HG03521 (cell line): ENCODE data around the gene MACO1.

Experiments used
- ATAC-seq: cut with Tn5 transposase; IDR thresholded peaks from one replicate; pipeline ENCODE4 v1.9.1; 2021; ENCODE audit warnings: mild to moderate bottlenecking, moderate library complexity; ENCODE audit not compliant: unreplicated experiment

The MACO1 gene

GRCh38 chr1:25519624-25520023, 88.9 kb downstream of the MACO1 start:
- no peak for ATAC-seq

DNA sequence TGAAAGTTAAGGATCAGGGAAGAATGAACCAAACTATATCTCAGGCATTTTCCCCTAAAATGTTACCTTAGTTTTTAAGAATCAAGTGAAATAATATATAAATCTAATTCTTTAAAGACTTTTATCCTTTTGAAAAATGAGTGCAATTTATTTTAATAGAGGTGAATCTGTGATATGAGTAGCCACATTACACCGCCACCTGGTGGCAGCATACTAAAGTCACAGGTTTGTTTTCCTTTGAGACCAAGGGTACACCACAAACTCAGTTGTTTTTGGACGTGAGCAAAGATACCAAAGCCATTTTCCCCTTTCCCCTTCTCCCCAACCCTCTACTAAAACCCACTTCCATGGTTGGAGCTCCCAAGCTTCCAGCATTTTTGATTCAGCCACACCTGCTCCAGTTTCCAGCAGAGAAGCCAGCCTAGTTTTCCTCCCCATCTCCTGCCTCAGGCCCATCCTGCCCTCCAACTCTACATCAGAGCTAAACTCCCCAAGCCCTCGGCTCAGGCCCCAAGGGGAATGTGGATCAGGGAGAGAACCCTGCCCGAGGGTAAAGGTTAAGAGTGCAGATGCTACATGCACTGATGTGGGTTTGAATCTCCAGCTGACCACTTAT, 89.9 kb downstream of the MACO1 start:
- ATAC-seq, result no peak

DNA sequence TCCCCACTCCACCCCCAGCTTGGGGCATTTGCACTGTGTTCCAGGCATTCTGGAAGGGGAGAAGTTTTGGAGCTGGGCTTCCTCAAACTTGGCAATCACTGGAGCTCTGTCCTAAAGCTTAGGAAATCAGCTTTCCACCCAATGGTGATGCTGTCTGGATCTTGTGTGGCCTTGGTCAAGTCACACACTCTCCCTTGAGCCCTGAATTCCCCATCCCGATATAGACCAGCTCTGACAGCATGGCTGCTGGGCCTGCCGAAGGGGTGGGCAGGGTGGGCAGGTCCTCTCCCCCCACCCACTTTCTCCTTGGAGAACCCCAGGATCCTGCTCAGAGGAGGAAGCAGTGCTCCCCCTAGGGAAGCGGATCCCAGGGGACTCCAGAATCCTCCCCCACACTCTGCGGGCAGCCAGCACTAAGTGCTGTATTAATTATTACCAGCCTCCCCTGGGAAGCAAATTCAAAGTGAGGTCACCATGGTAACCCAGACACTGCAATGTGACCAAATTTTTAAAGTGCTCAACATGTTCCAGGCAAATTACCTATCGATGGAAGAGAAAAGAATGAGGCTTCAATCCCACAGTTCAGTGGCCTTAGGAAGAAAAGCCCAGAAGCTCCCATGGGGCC, 91.4 kb downstream of the MACO1 start:
- ATAC-seq, result no peak

DNA sequence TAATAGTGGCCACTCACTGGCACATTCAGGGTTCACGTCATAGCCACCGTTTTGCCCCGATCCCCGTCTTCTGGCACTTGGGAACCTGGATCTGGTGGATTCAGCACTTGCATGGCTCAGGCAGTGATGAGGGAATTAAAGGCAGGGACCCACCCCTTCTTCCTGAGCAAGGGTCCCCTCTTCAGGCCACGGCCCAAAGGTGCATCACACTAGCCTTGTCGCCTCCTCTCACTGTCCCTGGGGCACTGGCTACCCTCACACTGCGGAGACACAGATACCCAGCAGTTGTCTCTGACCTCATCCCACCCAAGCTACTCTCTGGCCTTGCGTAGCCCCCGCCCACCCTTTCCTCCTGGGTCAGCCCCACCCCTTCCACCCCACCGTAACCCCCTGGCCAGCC, 92.8 kb downstream of the MACO1 start:
- no peak for ATAC-seq

GRCh38 chr1:25524568-25525360, 94.1 kb downstream of the MACO1 start:
- ATAC-seq, result no peak

DNA sequence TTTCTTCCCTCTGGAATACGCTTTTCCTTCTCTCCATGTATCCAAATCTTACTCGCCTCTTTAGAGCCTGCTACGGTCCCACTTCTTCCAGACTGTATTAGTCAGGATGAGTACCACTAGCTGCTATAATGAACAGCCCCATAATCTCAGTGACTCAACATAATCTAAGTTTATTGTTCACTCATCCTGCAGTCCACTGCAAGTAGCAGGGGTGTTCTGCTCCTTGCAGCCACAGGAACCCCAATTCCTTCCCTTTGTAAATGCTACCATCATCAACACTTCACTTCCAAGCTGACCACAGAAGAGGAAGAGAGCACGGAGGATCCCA, 94.6 kb downstream of the MACO1 start:
- ATAC-seq, result no peak

DNA sequence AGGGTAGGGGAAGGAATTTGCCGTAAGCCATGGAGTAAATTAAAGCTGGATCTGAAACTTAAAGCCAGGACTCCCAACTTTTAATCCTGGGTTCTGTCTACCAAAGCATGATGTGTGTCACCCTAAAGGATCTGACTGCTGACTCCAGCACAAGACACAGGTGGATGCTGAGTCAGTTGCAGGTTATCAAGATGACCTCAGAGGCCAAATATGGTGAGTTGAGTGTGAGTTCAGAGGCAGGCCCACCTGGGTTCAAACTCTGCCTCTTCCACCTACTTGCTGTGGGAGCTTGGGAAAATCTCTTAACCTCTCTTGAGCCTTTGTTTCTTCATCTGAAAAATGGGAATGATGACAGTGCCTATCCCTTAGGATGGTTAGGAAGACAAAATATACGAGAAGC, 96.1 kb downstream of the MACO1 start:
- ATAC-seq, result no peak

DNA sequence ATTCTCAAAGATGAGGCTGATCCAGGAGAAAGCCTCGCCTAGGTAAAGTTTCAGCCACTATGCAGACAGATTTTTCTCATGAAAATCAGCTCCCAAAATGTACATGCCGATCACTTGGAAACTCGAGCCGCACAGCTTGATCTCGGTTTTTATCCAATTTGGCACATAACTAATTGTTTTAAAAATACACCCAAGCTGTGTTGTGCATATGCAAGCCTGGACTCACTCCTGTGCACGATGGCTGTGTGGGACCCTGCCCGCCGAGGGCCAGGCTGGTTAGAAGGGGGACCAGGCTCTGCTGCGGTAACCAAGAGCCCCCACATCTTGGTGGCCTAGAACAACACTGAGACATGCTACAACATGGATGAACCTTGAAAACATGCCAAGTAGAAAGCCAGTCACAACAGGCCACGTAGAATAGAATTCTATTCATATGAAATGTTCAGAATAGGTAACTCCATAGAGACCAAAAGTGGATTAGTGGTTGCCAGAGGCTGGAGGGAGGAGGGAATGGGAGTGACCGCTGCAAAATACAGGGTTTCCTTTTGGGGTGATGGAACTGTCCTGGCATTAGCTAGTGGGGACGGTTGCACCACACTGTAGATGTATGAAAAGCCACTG, 96.6 kb downstream of the MACO1 start:
- no peak for ATAC-seq

GRCh38 chr1:25527946-25528595, 97.4 kb downstream of the MACO1 start:
- ATAC-seq, result no peak

DNA sequence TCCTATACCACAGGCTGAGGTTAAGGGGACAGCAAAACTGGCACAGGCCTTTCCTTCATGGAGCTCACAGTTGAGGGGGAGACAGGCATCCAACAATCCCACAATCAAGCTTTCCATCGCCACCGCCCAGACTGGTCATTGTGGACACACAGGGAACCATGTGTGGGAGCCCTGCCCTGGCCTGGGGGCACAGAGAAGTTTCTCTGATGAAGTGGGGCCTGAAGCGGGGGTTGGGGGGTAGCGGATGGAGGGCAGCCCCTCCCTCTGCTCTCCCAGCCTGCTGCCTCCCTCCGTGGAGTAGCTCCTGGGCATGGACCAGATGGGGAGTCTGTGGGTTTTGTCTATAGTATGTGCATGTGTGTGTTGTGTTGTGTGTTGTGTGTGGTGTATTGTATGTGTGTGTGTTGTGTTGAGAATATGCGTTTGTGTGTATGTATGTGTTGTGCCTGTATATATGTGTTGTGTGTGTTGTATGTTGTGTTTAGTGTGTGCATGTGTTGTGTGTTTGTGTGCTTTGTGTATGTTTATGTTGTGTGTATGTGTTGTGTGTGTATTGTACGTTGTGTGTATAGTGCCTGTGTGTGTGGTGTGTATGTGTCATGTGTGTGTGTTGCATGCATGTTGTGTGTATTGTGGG, 98.3 kb downstream of the MACO1 start:
- ATAC-seq, result no peak

DNA sequence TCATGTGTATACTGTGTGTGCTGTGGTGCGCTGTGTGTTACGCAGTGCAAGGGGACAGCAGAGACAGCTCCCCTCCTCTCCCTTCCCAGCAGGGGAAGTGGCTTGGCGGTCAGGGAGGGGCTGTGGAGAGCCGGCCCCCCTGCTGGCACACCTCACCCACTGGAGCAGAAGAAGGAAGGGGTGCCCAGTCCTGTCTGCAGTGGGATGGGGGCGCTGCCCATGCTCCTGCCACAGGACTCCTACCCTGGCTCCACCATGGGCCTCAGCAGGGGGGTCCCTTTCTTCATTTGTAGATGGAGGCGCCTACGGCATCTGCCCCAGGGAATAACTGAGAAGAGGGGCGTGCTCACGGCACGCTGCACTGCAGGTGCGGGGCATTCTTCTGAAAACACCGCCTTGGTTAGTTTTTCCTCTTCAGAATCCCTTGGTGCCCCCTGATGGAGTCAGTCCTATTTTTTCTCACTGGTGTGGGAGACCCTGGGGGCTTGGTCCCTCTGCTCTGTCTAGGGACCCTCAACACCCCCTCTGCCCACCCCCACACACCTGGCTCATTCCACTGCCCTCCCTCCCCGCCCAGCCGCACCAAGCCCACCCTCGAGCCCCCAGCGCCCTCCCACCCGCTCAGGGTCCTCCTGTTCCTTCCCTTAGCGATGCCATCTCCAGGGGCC, 99.0 kb downstream of the MACO1 start:
- ATAC-seq, result no peak

- no peak for ATAC-seq
These were observed 99.7 kb downstream of the MACO1 start for GRCh38 chr1:25530186-25531081.

DNA sequence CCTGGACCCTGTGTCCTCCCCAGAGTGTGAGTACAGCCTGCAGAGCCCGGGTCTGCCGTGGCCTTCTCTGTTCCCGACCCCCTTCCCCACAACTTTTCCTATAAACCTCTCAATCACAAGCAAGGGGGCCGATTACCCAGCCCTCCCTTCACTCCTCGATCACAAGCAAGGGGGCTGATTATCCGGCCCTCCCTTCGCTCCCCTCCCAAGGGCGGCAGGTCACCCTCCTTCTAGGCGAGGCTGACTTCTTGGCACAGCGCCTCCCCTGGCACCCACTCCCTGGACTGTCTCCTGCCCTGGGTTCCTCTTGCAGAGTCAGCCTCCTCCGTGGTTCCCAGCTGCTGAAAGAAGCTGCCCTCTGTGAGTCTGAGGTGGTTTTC, 100.4 kb downstream of the MACO1 start:
- ATAC-seq, result no peak

DNA sequence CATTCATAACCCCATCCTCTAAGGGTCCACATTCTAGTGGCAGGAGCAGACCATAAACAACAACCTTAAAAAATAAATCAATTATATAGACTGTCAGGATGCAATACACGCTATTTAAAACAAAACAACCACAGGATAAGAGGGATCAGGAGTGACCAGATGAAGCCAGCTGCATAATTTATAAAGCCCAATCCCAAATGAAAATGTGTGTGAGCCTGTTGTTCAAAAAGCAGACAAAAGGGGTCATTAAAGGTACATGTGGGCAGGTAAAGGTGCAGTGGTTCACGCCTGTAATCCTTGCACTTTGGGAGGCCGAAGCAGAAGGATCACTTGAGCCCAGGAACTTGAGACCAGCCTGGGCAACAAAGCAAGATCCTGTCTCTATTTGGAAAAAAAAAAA, 102.3 kb downstream of the MACO1 start:
- ATAC-seq, result no peak

DNA sequence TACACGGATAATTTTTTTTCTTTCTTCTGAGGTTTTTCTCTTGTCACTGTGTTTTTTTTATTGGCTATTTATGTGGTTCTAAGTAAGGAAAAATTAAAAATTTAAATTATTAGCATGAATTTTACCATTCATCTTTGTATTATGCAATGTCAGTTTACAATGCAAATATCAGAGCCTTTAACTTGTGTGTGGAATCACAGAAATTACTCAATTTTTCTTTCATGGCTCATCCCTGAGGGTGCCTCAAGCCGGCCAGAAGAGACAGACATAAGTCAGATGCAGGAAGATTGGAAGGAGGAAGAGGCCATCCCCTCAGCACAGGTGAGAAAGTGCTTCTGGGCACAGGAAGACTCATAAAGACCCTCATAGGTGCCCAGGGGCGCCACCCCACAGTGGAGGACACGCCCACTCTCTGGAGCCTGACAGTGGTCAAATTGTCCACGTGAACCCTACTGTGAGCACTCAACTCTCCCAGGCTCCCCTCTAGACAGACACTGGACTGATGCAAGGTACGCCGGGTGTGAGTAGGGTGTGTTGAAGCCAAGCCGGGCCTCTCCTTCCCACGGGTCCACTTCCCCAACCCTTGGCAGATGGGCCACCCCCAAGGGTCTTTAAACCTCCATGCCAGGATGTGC, 103.2 kb downstream of the MACO1 start:
- ATAC-seq, result no peak

DNA sequence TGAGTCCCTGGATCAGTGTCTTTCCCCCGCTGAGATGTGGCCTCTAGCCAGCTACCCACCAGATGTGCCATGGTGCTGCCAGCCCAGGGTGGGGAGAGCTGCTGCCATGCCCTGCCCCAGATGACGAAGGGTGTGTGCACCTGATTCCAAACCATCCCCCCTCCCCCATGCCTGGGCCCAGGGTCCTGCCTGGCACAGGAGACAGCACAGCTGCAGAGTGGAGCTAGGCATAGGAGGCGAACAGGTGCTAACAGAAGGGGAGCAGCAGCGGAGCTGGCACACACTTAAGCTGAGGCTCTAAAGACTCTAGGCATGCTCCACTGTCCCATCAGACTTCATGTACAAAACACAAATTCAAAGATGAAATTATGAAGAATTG, 103.7 kb downstream of the MACO1 start:
- no peak for ATAC-seq

DNA sequence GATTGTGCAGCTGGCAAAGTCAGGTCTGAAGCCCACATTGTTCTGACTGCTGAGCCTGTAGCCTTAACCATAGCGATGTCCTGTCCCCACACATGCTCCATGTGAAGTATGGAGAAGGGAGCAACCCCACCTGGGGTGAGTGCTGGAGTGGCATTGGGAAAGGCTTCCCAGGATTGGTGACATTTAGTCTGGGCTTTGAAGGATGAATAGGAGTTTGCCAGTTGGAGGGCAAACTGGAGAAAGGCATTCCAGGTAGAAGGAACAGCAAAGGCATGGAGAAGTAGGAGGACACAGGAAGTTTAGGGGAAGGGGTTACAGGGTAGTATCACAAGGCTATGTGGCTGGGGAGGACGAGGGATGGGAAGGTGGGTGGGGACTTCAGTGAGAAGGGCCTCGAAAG, 105.4 kb downstream of the MACO1 start:
- no peak for ATAC-seq

- ATAC-seq, result no peak
These were observed 106.6 kb downstream of the MACO1 start for GRCh38 chr1:25537153-25537831.
